Panc1 (cell line): ENCODE results near the gene DNAJA1.

Source experiments
- POLR2AphosphoS5 ChIP-seq: IDR thresholded peaks from 2 replicates; pipeline ENCODE4 v1.6.1; 2012; ENCODE audit warnings: mild to moderate bottlenecking, low read depth, low read length, moderate library complexity
- REST ChIP-seq, 2 experiments: IDR thresholded peaks; 2 replicates each; pipeline ENCODE4 v1.6.1; 2011 to 2012; ENCODE audit warnings: low read depth in 2 of 2, control low read depth in 1 of 2, low read length in 1 of 2, mild to moderate bottlenecking in 1 of 2, moderate library complexity in 1 of 2; ENCODE audit not compliant: insufficient read depth in 1 of 2
- SIN3A ChIP-seq: IDR thresholded peaks from 2 replicates; pipeline ENCODE4 v1.6.1; 2012; ENCODE audit warnings: low read depth, mild to moderate bottlenecking, low read length, moderate library complexity, borderline replicate concordance; ENCODE audit not compliant: insufficient read depth
- TCF7L2 ChIP-seq: IDR thresholded peaks from 2 replicates; pipeline ENCODE4 v1.6.1; 2011; ENCODE audit warnings: mild to moderate bottlenecking, low read depth, low read length, inconsistent platforms
- TF ChIP-seq, protein P1 (sequence below): fragments of 450-650 bp; IDR thresholded peaks from 2 replicates; pipeline ENCODE4 v1.5.1; 2017; ENCODE audit warnings: mild to moderate bottlenecking

DNA sequence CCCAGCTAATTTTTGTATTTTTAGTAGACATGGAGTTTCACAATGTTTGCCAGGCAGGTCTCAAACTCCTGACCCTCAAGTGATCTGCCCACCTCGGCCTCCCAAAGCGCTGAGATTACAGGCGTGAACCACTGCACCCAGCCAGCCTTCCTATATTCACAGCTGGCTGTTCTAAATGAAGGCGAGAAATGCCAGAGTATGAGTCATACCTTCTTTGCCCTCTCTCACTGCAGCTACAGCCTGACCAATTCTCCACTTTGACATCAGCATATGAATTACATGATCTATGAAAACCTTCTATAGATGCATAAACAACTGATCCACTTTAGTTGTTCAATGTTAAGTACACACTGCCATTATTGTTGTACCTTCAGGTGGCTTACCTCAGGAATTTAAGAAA, 38.1 kb upstream of the DNAJA1 start:
- TF ChIP-seq SIN3A: no peak
- TF ChIP-seq, protein P1, sequence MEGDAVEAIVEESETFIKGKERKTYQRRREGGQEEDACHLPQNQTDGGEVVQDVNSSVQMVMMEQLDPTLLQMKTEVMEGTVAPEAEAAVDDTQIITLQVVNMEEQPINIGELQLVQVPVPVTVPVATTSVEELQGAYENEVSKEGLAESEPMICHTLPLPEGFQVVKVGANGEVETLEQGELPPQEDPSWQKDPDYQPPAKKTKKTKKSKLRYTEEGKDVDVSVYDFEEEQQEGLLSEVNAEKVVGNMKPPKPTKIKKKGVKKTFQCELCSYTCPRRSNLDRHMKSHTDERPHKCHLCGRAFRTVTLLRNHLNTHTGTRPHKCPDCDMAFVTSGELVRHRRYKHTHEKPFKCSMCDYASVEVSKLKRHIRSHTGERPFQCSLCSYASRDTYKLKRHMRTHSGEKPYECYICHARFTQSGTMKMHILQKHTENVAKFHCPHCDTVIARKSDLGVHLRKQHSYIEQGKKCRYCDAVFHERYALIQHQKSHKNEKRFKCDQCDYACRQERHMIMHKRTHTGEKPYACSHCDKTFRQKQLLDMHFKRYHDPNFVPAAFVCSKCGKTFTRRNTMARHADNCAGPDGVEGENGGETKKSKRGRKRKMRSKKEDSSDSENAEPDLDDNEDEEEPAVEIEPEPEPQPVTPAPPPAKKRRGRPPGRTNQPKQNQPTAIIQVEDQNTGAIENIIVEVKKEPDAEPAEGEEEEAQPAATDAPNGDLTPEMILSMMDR: no peak
- TF ChIP-seq REST (IDR thresholded peaks at IDR 0.05; ENCODE audit: insufficient read depth in 1 of 2, low read depth in 2 of 2, low read length in 1 of 2): no peak
- no peak for TF ChIP-seq POLR2AphosphoS5
- TF ChIP-seq TCF7L2: no peak
